B cell (primary cell): Measurements from ENCODE around the gene WTAP. TPM values are rescaled to one million over a fixed set of nuclear protein-coding genes. Genes with fewer than 3 reads are reported as not detected.
A peak's percentile ranks its signal among the peaks of the same experiment; 100 is the strongest.

ENCODE experiments used
- ATAC-seq: fragments of 200-7000 bp; cut with Tn5 transposase; one replicate; pipeline ENCODE4 v1.10.0; 2021; ENCODE audit warnings: low read depth, mild to moderate bottlenecking, moderate number of reproducible peaks, moderate library complexity
- CTCF ChIA-PET: fragments of 350-600 bp; sonication (Branson Sonifier 250); formaldehyde crosslinking; loops from one replicate; lab custom pipeline; 2021; ENCODE audit warnings: antibody characterized with exemption, inconsistent platforms; lab: Charles Lee
- POLR2A ChIA-PET: fragments of 350-600 bp; sonication (Branson Sonifier 250); formaldehyde crosslinking; loops from one replicate; lab custom pipeline; 2021; ENCODE audit warnings: antibody characterized with exemption; lab: Charles Lee
- DNase-seq: peaks from one replicate; pipeline ENCODE4 v3.0.0; 2013
- H2AFZ ChIP-seq: 2 replicates; pipeline ENCODE4 v1.6.1; 2012; ENCODE audit warnings: mild to moderate bottlenecking, low read depth, low read length; ENCODE audit not compliant: insufficient read depth, poor library complexity, severe bottlenecking
- H3K27ac ChIP-seq, 2 donors: 1 replicate in 1 of 2; 2 replicates in 1 of 2; pipeline ENCODE4 v1.5.1; 2012 to 2013; ENCODE audit warnings: low read length in 2 of 2, mild to moderate bottlenecking in 2 of 2, moderate library complexity in 1 of 2
- H3K27me3 ChIP-seq, 4 experiments: fragments of 200-600 bp in 1 of 4; sonication (generic) in 1 of 4; replicated peaks in 1 of 4; 1 replicate in 2 of 4; 2 replicates in 2 of 4; pipeline versions ENCODE4 v1.6.1 to v1.7.0; 2013 to 2016; ENCODE audit warnings: low read length in 3 of 4, mild to moderate bottlenecking in 2 of 4, mixed read lengths in 1 of 4, moderate library complexity in 1 of 4; ENCODE audit not compliant: insufficient read depth in 4 of 4, control insufficient read depth in 3 of 4; ENCODE audit errors: control extremely low read depth in 1 of 4
- H3K36me3 ChIP-seq, 2 experiments: replicated peaks in 1 of 2; 1 replicate in 1 of 2; 2 replicates in 1 of 2; pipeline versions ENCODE4 v1.6.1 to v1.7.1; 2013; ENCODE audit warnings: low read length in 1 of 2; ENCODE audit not compliant: insufficient read depth in 2 of 2, control insufficient read depth in 1 of 2; ENCODE audit errors: control extremely low read depth in 1 of 2, extremely low read depth in 1 of 2
- H3K4me1 ChIP-seq, 2 donors: fragments of 200-600 bp in 1 of 2; sonication (generic) in 1 of 2; 1 replicate in 1 of 2; 2 replicates in 1 of 2; pipeline versions ENCODE4 v1.5.1 to v1.6.1; 2013 to 2017; ENCODE audit warnings: low read length in 2 of 2; ENCODE audit not compliant: control insufficient read depth in 2 of 2, insufficient read depth in 2 of 2
- H3K4me2 ChIP-seq: replicated peaks from 2 replicates; pipeline ENCODE3; 2012; ENCODE audit warnings: mild to moderate bottlenecking, low read depth, low read length; ENCODE audit not compliant: poor library complexity, severe bottlenecking
- H3K4me3 ChIP-seq, 5 experiments: fragments of 200-600 bp in 1 of 5; sonication (generic) in 1 of 5; 1 replicate in 3 of 5; 2 replicates in 2 of 5; pipeline versions ENCODE4 v1.5.1 to v1.7.0; 2011 to 2016; ENCODE audit warnings: low read length in 4 of 5, mild to moderate bottlenecking in 4 of 5, low read depth in 2 of 5, control low read depth in 1 of 5, moderate library complexity in 1 of 5; ENCODE audit not compliant: insufficient read depth in 1 of 5; ENCODE audit errors: control extremely low read depth in 1 of 5, extremely low read depth in 1 of 5
- H3K79me2 ChIP-seq: fragments of 200-600 bp; sonication (generic); one replicate; pipeline ENCODE4 v1.6.0; 2016; ENCODE audit warnings: low read length; ENCODE audit not compliant: control insufficient read depth, insufficient read depth
- H3K9ac ChIP-seq: fragments of 200-600 bp; sonication (generic); 2 replicates; pipeline ENCODE4 v1.6.1; 2017; ENCODE audit warnings: mild to moderate bottlenecking, low read length, moderate library complexity
- H3K9me3 ChIP-seq, 3 donors: one replicate each; pipeline versions ENCODE4 v1.6.1 to v1.7.1; 2013; ENCODE audit warnings: low read length in 2 of 3; ENCODE audit not compliant: control insufficient read depth in 2 of 3, insufficient read depth in 1 of 3; ENCODE audit errors: control extremely low read depth in 1 of 3
- H4K20me1 ChIP-seq: 2 replicates; pipeline ENCODE4 v1.6.0; 2012; ENCODE audit warnings: mild to moderate bottlenecking, low read length; ENCODE audit not compliant: insufficient read depth, control insufficient read depth, poor library complexity, severe bottlenecking
- H3K27ac Mint-ChIP-seq: one replicate; pipeline ENCODE4 v1.8.0; 2021; ENCODE audit warnings: mixed read lengths
- H3K27me3 Mint-ChIP-seq: one replicate; pipeline ENCODE4 v1.8.0; 2021; ENCODE audit warnings: mixed read lengths
- H3K4me1 Mint-ChIP-seq: one replicate; pipeline ENCODE4 v1.8.0; 2021; ENCODE audit warnings: mixed read lengths
- H3K4me3 Mint-ChIP-seq: one replicate; pipeline ENCODE4 v1.8.0; 2021; ENCODE audit warnings: mixed read lengths
- H3K9me3 Mint-ChIP-seq: one replicate; pipeline ENCODE4 v1.8.0; 2022; ENCODE audit warnings: mixed read lengths; ENCODE audit not compliant: insufficient read depth
- EZH2 ChIP-seq: IDR thresholded peaks from 2 replicates; pipeline ENCODE4 v1.6.1; 2012; ENCODE audit warnings: borderline replicate concordance, low read depth, mild to moderate bottlenecking, moderate library complexity, low read length; ENCODE audit not compliant: insufficient read depth, poor library complexity, severe bottlenecking
- WGBS: methylation state at CpG from one replicate; pipeline ENCODE4 v1.1.5; 2013; ENCODE audit warnings: missing lambda C conversion rate; ENCODE audit not compliant: insufficient coverage; 5-methylcytosine and 5-hydroxymethylcytosine counted together
- intact Hi-C: fragments of 100-400 bp; cut with micrococcal nuclease; formaldehyde crosslinking; loops from one replicate; pipeline ENCODE4 v1.10.0; 2022
- polyA plus RNA-seq: library from polyadenylated mRNA; depleted of rRNA; stranded (reverse); fragments of >200 nt; gene quantifications from 2 replicates; pipeline ENCODE4 v1.2.3, GENCODE V29; 2012
- total RNA-seq, 2 donors: library from RNA; stranded (reverse); fragments of 120-200 nt in 1 of 2; gene quantifications; 1 replicate in 1 of 2; 2 replicates in 1 of 2; pipeline versions ENCODE4 v1.2.3 to v1.2.4, GENCODE V29; 2013 to 2022
- TF ChIP-seq, protein P1 (sequence below): fragments of 200-600 bp; IDR thresholded peaks from one replicate; pipeline ENCODE4 v1.8.0; 2022; ENCODE audit warnings: antibody characterized with exemption, mild to moderate bottlenecking

Gene WTAP
- total and polyA plus RNA-seq, 2 donors (not counting 1 experiment from before 2014, with no cell fraction given), result 34.2 to 165 TPM

DNA sequence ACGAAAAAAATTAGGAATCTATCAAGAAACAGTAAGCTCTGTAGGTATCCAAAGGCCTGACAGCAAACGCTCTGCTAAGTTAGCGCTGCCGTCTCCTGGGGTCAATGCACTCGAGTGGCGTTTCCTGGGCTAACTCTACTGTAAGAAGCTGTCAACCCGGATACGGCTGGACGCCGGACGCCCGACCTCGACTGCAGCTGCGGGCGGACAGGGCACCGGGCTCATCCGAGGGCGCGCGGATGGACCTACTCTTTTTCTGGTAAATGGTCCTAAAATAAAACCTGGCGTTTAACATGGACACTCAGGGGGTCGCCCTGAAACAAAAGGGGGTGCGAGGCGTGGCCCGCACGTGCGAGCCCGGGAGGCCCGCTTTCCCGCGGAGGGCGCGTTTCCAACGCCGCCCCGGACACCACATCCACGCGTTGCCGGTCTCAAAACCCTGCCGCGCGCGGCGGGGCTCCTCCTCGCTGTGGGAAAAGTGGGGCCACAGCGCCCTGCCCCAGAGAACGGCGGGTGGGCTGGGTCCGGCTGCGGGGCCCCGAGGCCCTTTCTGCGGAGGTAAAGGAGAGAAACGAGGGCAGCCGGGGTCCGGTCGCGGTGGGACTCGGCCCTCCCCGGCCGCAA is 61.6 kb downstream of the WTAP start:
- no peak for TF ChIP-seq EZH2
- TF ChIP-seq, protein P1, sequence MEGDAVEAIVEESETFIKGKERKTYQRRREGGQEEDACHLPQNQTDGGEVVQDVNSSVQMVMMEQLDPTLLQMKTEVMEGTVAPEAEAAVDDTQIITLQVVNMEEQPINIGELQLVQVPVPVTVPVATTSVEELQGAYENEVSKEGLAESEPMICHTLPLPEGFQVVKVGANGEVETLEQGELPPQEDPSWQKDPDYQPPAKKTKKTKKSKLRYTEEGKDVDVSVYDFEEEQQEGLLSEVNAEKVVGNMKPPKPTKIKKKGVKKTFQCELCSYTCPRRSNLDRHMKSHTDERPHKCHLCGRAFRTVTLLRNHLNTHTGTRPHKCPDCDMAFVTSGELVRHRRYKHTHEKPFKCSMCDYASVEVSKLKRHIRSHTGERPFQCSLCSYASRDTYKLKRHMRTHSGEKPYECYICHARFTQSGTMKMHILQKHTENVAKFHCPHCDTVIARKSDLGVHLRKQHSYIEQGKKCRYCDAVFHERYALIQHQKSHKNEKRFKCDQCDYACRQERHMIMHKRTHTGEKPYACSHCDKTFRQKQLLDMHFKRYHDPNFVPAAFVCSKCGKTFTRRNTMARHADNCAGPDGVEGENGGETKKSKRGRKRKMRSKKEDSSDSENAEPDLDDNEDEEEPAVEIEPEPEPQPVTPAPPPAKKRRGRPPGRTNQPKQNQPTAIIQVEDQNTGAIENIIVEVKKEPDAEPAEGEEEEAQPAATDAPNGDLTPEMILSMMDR, result no peak
- peaks cover 47% of the 10 kb centered on the region for H3K4me1 Mint-ChIP-seq
- peak overlapping the region; percentile 80 for H2AFZ ChIP-seq
- ATAC-seq, result no peak
- H4K20me1 ChIP-seq, result peaks cover 63% of the 10 kb centered on the region
- ChIA-PET CTCF (interaction anchor here (0.7 kb wide), 1 partner anchor 88 kb away, joined by 3 read pairs; no protein-coding TSS in a partner anchor), POLR2A (interaction anchor here (0.6 to 3.5 kb wide), 5 partner anchors 27 to 718 kb away, joined by 3 to 28 read pairs (median 4); partner anchors contain the start of genes ACAT2 and WTAP)
- peak; percentile 49 for DNase-seq
- no peaks in the 10 kb centered on the region for H3K9me3 Mint-ChIP-seq
- peak overlapping the region; percentile 70 to 98 (median 93) for H3K4me3 ChIP-seq
- intact Hi-C loops, result loop anchor here (1.0 kb wide), 3 partner anchors 27 to 96 kb away; partner anchors contain the start of genes ACAT2, SOD2 and WTAP
- H3K36me3 ChIP-seq, result peaks cover 2 to 58% of the 10 kb centered on the region in 2 experiments
- H3K4me2 ChIP-seq, result peak overlapping the region; percentile 81
- peaks cover 30 to 32% of the 10 kb centered on the region in 2 donors for H3K4me1 ChIP-seq
- under 1% methylated on average over 60 of the region's 60 CpGs for WGBS
- H3K4me3 Mint-ChIP-seq, result peak overlapping the region; percentile 100
- H3K27ac ChIP-seq, result peak overlapping the region; percentile 70 to 96
- peak overlapping the region; percentile 79 for H3K9ac ChIP-seq
- no peaks in the 10 kb centered on the region for H3K27me3 Mint-ChIP-seq
- H3K27ac Mint-ChIP-seq, result peak overlapping the region; percentile 95
- H3K9me3 ChIP-seq, result no peaks in the 10 kb centered on the region
- H3K79me2 ChIP-seq, result peaks cover 78% of the 10 kb centered on the region
- H3K27me3 ChIP-seq, result no peaks in the 10 kb centered on the region
